GM18868 (cell line): ENCODE data around the gene TBC1D4.
"Not testable (repeated sequence)": the region's sequence is repeated elsewhere in the genome, so short reads cannot be mapped to it uniquely, and the experiment has no call there.

ENCODE experiments used
- ATAC-seq: cut with Tn5 transposase; IDR thresholded peaks from one replicate; pipeline ENCODE4 v1.9.1; 2021; ENCODE audit warnings: mild to moderate bottlenecking, moderate library complexity; ENCODE audit not compliant: unreplicated experiment

Gene TBC1D4

DNA sequence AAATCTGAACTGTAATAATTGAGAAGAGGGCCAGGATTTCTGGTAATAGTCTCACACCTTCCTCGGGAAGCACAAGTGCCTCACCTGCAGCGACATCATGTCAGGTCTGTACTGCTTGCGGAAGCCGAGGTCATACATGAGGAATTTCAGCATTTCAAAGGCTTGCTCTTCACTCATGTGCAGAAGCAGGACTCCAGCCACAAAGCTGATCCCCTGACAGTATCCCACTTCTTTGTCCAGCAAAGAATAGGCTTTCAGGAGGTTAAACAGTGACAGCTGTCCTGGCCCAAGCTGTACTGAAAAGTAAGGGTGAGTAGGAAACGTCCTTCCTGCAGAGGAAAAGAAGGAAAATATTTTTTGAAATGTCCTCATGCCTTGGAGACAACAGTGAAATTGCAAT, 182.7 kb downstream of the TBC1D4 start:
- no peak for ATAC-seq

DNA sequence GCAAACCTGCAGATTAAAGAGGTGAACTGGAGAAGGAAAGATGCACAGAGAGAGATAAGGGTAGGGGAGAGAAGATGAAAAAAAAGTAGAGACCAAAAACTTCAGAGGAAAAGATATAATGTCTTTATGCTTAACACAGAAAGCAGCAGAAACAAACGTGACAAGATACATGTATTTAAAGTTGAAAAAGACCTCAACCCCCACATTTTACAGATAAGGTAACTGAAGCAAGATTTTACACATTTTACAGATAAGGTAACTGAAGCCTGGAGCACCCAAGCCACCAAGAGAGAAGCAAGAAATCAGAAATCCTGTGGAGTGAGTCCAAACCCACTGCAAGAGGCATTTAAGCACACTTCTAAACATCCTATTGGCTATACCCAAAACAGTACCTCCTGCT, 185.3 kb downstream of the TBC1D4 start:
- ATAC-seq = no peak

- ATAC-seq = no peak
These were observed 186.8 kb downstream of the TBC1D4 start for GRCh38 chr13:75295201-75295600.

- ATAC-seq = no peak
These were observed 187.9 kb downstream of the TBC1D4 start for GRCh38 chr13:75294110-75294509.

DNA sequence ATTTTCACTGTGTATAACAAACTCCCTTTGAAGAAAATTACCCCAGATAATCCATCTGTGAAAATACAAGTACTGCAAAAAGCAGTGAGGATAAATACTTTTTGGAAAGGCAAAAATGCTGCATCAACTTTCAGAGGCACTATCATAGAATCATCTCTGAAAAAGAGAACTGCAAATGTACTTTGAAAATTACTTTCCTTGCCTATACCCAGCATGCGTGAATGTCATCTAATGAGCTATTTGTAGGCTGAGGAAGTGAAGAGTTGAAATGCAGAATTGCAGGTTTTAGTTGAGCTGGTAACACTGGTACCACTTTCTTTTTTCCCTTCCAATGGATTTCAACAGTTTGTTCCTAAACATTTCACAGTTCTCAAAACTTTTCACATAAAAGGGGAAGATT, 196.7 kb downstream of the TBC1D4 start:
- peak; percentile 88 for ATAC-seq

GRCh38 chr13:75279834-75280369, 202.1 kb downstream of the TBC1D4 start:
- no peak for ATAC-seq

DNA sequence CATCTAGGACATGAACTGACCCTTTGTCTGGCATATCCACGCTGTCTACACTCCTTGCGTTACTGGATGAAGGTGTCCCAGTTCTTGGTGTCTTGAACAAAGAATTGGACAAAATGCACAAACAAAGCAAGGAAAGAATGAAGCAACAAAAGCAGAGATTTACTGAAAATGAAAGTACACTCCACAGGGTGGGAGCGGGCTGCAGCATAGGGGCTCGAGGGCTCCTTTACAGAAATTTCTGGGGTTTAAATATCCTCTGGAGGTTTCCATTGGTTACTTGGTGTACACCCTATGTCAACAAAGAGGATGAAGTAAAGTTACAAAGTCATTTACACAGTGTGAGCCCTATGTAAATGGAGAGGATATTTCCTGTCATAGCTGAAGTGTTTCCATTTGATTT, 208.3 kb downstream of the TBC1D4 start:
- not testable (repeated sequence) for ATAC-seq

DNA sequence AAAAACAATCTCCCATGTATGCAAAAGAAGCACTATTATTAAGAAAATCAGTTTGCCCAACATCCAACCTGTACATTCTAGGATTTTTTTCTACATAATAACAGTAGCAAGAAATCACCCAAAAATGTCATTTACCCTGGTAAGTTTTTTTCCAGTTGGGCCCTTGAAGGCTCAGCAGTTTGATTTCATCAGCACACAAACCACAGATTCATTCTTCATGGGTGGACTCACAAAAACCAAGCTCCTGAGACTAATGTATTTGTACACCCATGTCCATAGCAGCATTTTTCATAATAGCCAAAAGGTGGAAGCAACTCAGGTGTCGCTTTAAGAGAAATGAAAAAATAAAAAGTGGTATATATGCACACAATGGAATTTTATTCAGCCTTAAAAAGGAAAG, 210.1 kb downstream of the TBC1D4 start:
- ATAC-seq = no peak

GRCh38 chr13:75268481-75268880, 213.5 kb downstream of the TBC1D4 start:
- not testable (repeated sequence) for ATAC-seq

- ATAC-seq = no peak
These were observed 217.4 kb downstream of the TBC1D4 start for GRCh38 chr13:75264611-75265010.

- peak; percentile 39 for ATAC-seq
These were observed 218.1 kb downstream of the TBC1D4 start for GRCh38 chr13:75263741-75264407.

GRCh38 chr13:75258159-75258782, 223.7 kb downstream of the TBC1D4 start:
- peak; percentile 75 for ATAC-seq

- ATAC-seq = no peak
These were observed 225.0 kb downstream of the TBC1D4 start for GRCh38 chr13:75256922-75257321.

GRCh38 chr13:75255653-75256052, 226.3 kb downstream of the TBC1D4 start:
- no peak for ATAC-seq

GRCh38 chr13:75255147-75255546, 226.8 kb downstream of the TBC1D4 start:
- no peak for ATAC-seq

GRCh38 chr13:75251188-75251587, 230.8 kb downstream of the TBC1D4 start:
- ATAC-seq = no peak

DNA sequence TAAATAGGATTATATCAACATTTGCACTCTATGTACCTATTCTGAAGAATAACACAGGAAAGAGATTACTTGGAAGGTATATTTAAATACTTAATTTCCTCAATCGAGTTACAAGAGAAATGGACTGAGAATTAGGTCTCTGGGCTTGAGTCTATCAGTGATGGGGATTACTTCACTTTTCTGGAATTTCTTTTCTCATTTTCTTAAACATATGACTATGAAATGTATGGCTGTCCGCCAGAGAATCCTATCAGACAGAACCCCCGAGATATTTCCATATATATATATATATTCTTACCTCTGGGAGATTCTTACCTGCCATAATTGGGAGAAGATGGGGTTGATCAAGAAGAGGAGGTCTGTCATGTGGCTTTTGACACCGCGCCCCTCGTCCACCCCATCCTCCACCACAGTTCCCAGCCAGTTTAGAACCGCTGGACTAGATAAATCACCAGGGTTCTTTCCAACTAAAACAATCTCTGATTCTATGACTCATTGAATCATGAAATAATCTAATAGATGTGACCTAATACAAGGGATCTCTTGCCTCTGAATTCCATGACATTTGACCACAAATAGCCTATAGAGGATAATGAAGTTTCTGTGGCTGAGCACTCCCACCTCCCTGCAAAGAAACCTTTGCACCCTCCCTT, 231.3 kb downstream of the TBC1D4 start:
- no peak for ATAC-seq

DNA sequence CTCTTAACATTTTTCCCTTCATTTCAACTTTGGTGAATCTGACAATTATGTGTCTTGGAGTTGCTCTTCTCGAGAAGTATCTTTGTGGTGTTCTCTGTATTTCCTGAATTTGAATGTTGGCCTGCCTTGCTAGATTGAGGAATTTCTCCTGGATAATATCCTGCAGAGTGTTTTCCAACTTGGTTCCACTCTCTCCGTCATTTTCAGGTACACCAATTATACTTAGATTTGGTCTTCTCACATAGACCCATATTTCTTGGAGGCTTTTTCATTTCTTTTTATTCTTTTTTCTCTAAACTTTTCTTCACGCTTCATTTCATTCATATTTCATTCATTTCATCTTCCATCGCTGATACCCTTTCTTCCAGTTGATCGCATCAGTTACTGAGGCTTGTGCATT, 236.4 kb downstream of the TBC1D4 start:
- ATAC-seq = not testable (repeated sequence)

DNA sequence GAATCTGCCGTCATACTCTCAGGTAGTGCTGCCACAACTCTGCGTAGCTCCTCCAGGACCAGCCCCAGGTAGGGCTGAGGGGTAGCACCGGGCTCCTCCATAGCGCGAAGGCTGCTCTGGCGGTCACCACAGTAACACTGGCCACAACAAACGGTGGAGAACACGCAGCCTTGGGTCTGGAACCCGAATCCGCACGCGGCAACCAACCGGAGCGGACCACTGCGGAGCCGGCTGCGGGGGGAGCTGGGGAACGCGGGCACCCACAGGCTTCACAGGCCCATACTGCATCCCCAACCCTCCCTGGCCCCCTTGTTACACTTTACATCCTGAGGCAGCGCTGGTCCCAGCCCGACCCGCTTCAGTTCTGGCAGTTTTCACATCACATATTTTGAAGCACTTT, 241.7 kb downstream of the TBC1D4 start:
- not testable (repeated sequence) for ATAC-seq

DNA sequence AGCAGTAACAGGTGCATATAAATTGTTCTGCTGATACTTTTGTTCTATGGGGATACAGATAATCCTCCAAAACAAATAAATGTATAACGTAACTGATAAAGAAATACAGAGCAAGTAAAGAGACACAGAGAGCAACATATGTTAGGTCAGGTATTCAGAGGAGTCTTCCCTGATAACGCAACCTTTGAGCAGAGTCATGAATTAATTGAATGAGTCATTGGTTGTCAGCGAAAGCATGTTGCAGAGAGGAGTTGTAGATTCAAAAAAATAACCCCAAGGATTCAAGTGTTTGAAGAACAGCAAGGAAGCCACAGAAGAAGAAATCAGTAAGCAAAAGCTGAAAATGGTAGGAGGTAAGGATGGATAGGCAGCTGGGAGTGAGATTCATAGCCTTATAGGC, 245.2 kb downstream of the TBC1D4 start:
- no peak for ATAC-seq
